Upper lobe of left lung (tissue), 6 donors: ENCODE results near the gene C4orf50. TPM values are rescaled to one million over a fixed set of nuclear protein-coding genes. Genes with fewer than 3 reads are reported as not detected.

Experiments used
- ATAC-seq, 2 donors: fragments of 200-7000 bp; cut with Tn5 transposase; one replicate each; pipeline ENCODE4 v1.9.1; 2022; ENCODE audit warnings: mild to moderate bottlenecking in 2 of 2, moderate library complexity in 2 of 2; ENCODE audit not compliant: low FRiP score in 2 of 2
- DNase-seq, 2 donors: peaks; one replicate each; pipeline ENCODE4 v3.0.0-alpha.2; 2019 to 2020
- H3K27ac ChIP-seq, 4 donors: fragments of 200-600 bp; sonication (generic); one replicate each; pipeline ENCODE4 v1.5.1; 2016 to 2019
- H3K27me3 ChIP-seq, 4 donors: fragments of 200-600 bp; sonication (generic); one replicate each; pipeline ENCODE4 v1.5.1; 2017 to 2019
- H3K36me3 ChIP-seq, 4 donors: fragments of 200-600 bp; sonication (generic); one replicate each; pipeline ENCODE4 v1.5.1; 2016 to 2019
- H3K4me1 ChIP-seq, 4 donors: fragments of 200-600 bp; sonication (generic); one replicate each; pipeline ENCODE4 v1.5.1; 2018 to 2019
- H3K4me3 ChIP-seq, 4 donors: fragments of 200-600 bp; sonication (generic); one replicate each; pipeline ENCODE4 v1.5.1; 2017 to 2019; ENCODE audit warnings: mild to moderate bottlenecking in 2 of 4, moderate library complexity in 1 of 4
- H3K9me3 ChIP-seq, 4 donors: fragments of 200-600 bp; sonication (generic); one replicate each; pipeline ENCODE4 v1.5.1; 2018 to 2019
- CTCF ChIP-seq, 6 experiments: fragments of 450-650 bp in 4 of 6; fragments of 200-600 bp in 2 of 6; sonication (generic) in 2 of 6; IDR thresholded peaks; one replicate each; pipeline ENCODE4 v1.5.1; 2016 to 2019; ENCODE audit warnings: antibody characterized with exemption in 6 of 6
- EP300 ChIP-seq, 4 donors: sonication (generic); formaldehyde crosslinking; IDR thresholded peaks; one replicate each; pipeline ENCODE4 v1.5.1; 2017; ENCODE audit warnings: antibody characterized with exemption in 4 of 4, control low read depth in 2 of 4
- POLR2A ChIP-seq, 4 donors: fragments of 450-650 bp; IDR thresholded peaks; one replicate each; pipeline ENCODE4 v1.5.1; 2016 to 2017; ENCODE audit warnings: antibody characterized with exemption in 4 of 4, mild to moderate bottlenecking in 2 of 4
- POLR2AphosphoS5 ChIP-seq, 2 donors: sonication (generic); formaldehyde crosslinking; IDR thresholded peaks; one replicate each; pipeline ENCODE4 v1.5.1; 2017; ENCODE audit warnings: antibody characterized with exemption in 2 of 2
- WGBS, 2 donors: methylation state at CpG; one replicate each; pipeline ENCODE4 v1.1.5; 2017 to 2018; 5-methylcytosine and 5-hydroxymethylcytosine counted together
- total RNA-seq, 6 donors: library from RNA; depleted of rRNA in 4 of 6; stranded (reverse); fragments of >200 nt in 4 of 6; gene quantifications; one replicate each; pipeline versions ENCODE4 v1.1.0 to v1.2.1, GENCODE V29; 2016 to 2021
- donor health status: DM: no; HTN: no; CAD: no; lungs with moderate emphysema.
- donor health status: DM: no; HTN: yes; CAD: no; lungs with severe emphysema.

C4orf50 gene
- total RNA-seq, 6 donors from 2014 or later, result 0.03 to 1.3 (median 0.65) TPM

GRCh38 chr4:6024313-6024960 is 6.2 kb upstream of the C4orf50 start:
- Histone ChIP-seq H3K36me3 (no peaks in the 10 kb centered on the region), H3K27me3 (no peaks in the 10 kb centered on the region), H3K4me1 (no peaks in the 10 kb centered on the region), H3K4me3 (no peak overlapping the region), H3K9me3 (no peaks in the 10 kb centered on the region), H3K27ac (no peak overlapping the region)
- 72 to 89% methylated on average over 11 to 20 of the region's 20 CpGs for WGBS, 2 donors
- TF ChIP-seq CTCF (IDR thresholded peaks at IDR 0.05), result no peak
- TF ChIP-seq POLR2A (IDR thresholded peaks at IDR 0.05), result no peak
- TF ChIP-seq EP300 (IDR thresholded peaks at IDR 0.05), result no peak
- TF ChIP-seq POLR2AphosphoS5 (IDR thresholded peaks at IDR 0.05), result no peak
- no peak for ATAC-seq
- no peak for DNase-seq

- WGBS, 2 donors, result 54 to 72% methylated on average over 10 of the region's 10 CpGs
- no peak for TF ChIP-seq CTCF (IDR thresholded peaks at IDR 0.05)
- TF ChIP-seq POLR2A (IDR thresholded peaks at IDR 0.05), result no peak
- TF ChIP-seq POLR2AphosphoS5 (IDR thresholded peaks at IDR 0.05), result no peak
- no peak for TF ChIP-seq EP300 (IDR thresholded peaks at IDR 0.05)
- no peak for DNase-seq
These were observed 5.5 kb upstream of the C4orf50 start for GRCh38 chr4:6023731-6024130.

GRCh38 chr4:6022607-6023288 is 4.5 kb upstream of the C4orf50 start:
- DNase-seq (peak in 1 of 2 donors; percentile 72), ATAC-seq (no peak)
- H3K4me3 ChIP-seq, result no peak overlapping the region
- H3K36me3 ChIP-seq, result no peaks in the 10 kb centered on the region
- H3K4me1 ChIP-seq, result no peaks in the 10 kb centered on the region
- H3K27me3 ChIP-seq, result no peaks in the 10 kb centered on the region
- H3K9me3 ChIP-seq, result no peaks in the 10 kb centered on the region
- H3K27ac ChIP-seq, result no peak overlapping the region
- WGBS, 2 donors, result 78 to 85% methylated on average over 12 to 30 of the region's 30 CpGs
- TF ChIP-seq CTCF (IDR thresholded peaks at IDR 0.05), result no peak
- no peak for TF ChIP-seq POLR2A (IDR thresholded peaks at IDR 0.05)
- TF ChIP-seq EP300 (IDR thresholded peaks at IDR 0.05), result no peak
- no peak for TF ChIP-seq POLR2AphosphoS5 (IDR thresholded peaks at IDR 0.05)

More at GRCh38 chr4:6023731-6024130, 5.5 kb upstream of the C4orf50 start:
- Histone ChIP-seq H3K27ac (no peak overlapping the region), H3K27me3 (no peaks in the 10 kb centered on the region), H3K36me3 (no peaks in the 10 kb centered on the region), H3K9me3 (no peaks in the 10 kb centered on the region), H3K4me3 (no peak overlapping the region), H3K4me1 (no peaks in the 10 kb centered on the region)
- ATAC-seq, result no peak

GRCh38 chr4:6021831-6022606 is 3.8 kb upstream of the C4orf50 start:
- H3K27ac ChIP-seq, result no peak overlapping the region
- ATAC-seq (no peak), DNase-seq (no peak)
- no peaks in the 10 kb centered on the region for H3K4me1 ChIP-seq
- no peaks in the 10 kb centered on the region for H3K9me3 ChIP-seq
- TF ChIP-seq CTCF (IDR thresholded peaks at IDR 0.05) (no peak), EP300 (IDR thresholded peaks at IDR 0.05) (no peak), POLR2AphosphoS5 (IDR thresholded peaks at IDR 0.05) (no peak)
- no peaks in the 10 kb centered on the region for H3K27me3 ChIP-seq
- H3K36me3 ChIP-seq, result no peaks in the 10 kb centered on the region
- H3K4me3 ChIP-seq, result no peak overlapping the region
- 83 to 84% methylated on average over 12 to 20 of the region's 20 CpGs for WGBS, 2 donors
